ENCODE data around the gene SPRY2.

DNA sequence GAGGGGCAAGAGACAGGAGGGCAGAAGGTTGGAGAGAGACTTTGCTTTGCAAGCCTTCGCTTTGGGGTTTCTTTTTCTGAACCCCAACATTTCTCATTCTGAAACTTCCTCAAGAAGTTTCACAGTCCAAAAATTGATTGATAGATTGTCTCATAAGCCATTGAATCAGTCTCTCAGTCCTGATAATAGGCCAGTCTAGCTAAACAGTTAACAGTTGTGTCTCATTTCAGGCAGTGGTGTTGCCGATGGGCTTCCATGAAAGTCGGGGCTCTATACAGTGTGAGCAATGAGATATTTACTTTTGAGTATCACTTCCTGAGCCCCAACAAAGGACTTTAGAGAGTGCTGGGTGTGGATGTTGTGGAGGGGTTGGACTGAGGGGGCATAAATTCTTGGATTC is 26.5 kb upstream of the SPRY2 start:
- TF ChIP-seq, protein P1, sequence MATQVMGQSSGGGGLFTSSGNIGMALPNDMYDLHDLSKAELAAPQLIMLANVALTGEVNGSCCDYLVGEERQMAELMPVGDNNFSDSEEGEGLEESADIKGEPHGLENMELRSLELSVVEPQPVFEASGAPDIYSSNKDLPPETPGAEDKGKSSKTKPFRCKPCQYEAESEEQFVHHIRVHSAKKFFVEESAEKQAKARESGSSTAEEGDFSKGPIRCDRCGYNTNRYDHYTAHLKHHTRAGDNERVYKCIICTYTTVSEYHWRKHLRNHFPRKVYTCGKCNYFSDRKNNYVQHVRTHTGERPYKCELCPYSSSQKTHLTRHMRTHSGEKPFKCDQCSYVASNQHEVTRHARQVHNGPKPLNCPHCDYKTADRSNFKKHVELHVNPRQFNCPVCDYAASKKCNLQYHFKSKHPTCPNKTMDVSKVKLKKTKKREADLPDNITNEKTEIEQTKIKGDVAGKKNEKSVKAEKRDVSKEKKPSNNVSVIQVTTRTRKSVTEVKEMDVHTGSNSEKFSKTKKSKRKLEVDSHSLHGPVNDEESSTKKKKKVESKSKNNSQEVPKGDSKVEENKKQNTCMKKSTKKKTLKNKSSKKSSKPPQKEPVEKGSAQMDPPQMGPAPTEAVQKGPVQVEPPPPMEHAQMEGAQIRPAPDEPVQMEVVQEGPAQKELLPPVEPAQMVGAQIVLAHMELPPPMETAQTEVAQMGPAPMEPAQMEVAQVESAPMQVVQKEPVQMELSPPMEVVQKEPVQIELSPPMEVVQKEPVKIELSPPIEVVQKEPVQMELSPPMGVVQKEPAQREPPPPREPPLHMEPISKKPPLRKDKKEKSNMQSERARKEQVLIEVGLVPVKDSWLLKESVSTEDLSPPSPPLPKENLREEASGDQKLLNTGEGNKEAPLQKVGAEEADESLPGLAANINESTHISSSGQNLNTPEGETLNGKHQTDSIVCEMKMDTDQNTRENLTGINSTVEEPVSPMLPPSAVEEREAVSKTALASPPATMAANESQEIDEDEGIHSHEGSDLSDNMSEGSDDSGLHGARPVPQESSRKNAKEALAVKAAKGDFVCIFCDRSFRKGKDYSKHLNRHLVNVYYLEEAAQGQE (IDR thresholded peaks at IDR 0.05): no peak
- TF ChIP-seq POLR2A (IDR thresholded peaks at IDR 0.05; ENCODE audit: low read length): no peak
- TF ChIP-seq, protein P2, sequence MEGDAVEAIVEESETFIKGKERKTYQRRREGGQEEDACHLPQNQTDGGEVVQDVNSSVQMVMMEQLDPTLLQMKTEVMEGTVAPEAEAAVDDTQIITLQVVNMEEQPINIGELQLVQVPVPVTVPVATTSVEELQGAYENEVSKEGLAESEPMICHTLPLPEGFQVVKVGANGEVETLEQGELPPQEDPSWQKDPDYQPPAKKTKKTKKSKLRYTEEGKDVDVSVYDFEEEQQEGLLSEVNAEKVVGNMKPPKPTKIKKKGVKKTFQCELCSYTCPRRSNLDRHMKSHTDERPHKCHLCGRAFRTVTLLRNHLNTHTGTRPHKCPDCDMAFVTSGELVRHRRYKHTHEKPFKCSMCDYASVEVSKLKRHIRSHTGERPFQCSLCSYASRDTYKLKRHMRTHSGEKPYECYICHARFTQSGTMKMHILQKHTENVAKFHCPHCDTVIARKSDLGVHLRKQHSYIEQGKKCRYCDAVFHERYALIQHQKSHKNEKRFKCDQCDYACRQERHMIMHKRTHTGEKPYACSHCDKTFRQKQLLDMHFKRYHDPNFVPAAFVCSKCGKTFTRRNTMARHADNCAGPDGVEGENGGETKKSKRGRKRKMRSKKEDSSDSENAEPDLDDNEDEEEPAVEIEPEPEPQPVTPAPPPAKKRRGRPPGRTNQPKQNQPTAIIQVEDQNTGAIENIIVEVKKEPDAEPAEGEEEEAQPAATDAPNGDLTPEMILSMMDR (IDR thresholded peaks at IDR 0.05): no peak
- TF ChIP-seq EHF (CRISPR knock-in tag; IDR thresholded peaks at IDR 0.05): no peak
- no peak for TF ChIP-seq JUNB (IDR thresholded peaks at IDR 0.05)
- TF ChIP-seq, protein P3, sequence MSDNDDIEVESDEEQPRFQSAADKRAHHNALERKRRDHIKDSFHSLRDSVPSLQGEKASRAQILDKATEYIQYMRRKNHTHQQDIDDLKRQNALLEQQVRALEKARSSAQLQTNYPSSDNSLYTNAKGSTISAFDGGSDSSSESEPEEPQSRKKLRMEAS (IDR thresholded peaks at IDR 0.05): no peak
- no peak for TF ChIP-seq EP300 (IDR thresholded peaks at IDR 0.05)
- TF ChIP-seq, protein P4, sequence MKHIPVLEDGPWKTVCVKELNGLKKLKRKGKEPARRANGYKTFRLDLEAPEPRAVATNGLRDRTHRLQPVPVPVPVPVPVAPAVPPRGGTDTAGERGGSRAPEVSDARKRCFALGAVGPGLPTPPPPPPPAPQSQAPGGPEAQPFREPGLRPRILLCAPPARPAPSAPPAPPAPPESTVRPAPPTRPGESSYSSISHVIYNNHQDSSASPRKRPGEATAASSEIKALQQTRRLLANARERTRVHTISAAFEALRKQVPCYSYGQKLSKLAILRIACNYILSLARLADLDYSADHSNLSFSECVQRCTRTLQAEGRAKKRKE (CRISPR knock-in tag; IDR thresholded peaks at IDR 0.05; ENCODE audit: low read depth): no peak
- no peak for TF ChIP-seq CEBPB (IDR thresholded peaks at IDR 0.05)
- no peak for TF ChIP-seq RCOR1 (IDR thresholded peaks at IDR 0.05; ENCODE audit: low read depth, low read length)
- no peak for TF ChIP-seq NR3C1 (IDR thresholded peaks at IDR 0.05)
- no peak for TF ChIP-seq ZFP36 (IDR thresholded peaks at IDR 0.05; ENCODE audit: borderline replicate concordance, partially characterized antibody)

All from A549 (cell line).